ENCODE measurements around the gene CELF4.

CELF4 gene

GRCh38 chr18:37486848-37487247 lies 78.8 kb downstream of the CELF4 start:
- no peak for TF ChIP-seq CTCF (IDR thresholded peaks at IDR 0.05; ENCODE audit: low read depth, low read length, missing control alignments)
- no peak for DNase-seq (ENCODE audit: low read depth)
- no peak overlapping the region for H3K4me3 ChIP-seq (ENCODE audit: low read depth, low read length)

GRCh38 chr18:37484983-37485834 lies 80.4 kb downstream of the CELF4 start:
- no peak for DNase-seq (ENCODE audit: low read depth)
- TF ChIP-seq CTCF (IDR thresholded peaks at IDR 0.05; ENCODE audit: low read depth, low read length, missing control alignments): peak; percentile 26
- H3K4me3 ChIP-seq (ENCODE audit: low read depth, low read length): no peak overlapping the region

DNA sequence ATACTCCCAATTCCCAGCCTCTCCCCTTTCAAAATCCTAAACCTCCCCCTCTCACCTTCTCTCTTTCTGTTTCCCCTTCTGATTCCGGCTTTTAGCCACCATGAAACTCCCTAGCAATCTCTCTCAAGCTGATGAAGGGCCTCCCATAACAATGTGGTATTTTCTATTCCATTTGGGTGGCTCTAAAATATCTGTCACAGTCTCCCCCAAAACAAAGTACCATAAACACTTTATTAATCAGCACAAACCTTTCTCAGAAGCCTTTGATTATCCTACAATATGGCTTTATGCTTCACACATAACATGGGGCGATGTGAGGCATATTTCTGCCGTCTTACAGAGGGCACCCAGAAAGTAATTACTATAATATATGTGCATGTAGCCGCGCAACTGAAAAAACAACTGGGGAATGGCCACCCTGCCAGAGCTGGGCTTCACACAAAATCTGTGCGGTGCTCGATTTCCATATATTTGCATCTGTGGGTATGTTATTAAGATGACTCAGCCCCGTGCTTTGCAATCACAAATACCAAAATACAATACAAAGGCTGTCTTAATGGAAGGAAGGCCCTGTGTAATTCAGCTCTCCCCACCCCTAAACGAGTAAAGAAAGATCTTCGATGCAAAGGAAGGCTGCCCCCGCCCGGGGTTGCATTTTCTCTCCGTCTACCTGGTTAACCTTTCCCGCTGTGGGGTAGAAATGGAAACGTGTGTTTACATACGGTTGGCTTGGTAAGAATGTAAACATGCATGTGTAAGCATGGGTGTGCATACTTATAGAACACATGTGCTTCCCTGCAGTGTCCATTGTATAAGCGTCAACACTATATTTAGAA lies 81.4 kb downstream of the CELF4 start:
- DNase-seq (ENCODE audit: low read depth): no peak
- no peak for TF ChIP-seq CTCF (IDR thresholded peaks at IDR 0.05; ENCODE audit: low read depth, low read length, missing control alignments)
- H3K4me3 ChIP-seq (ENCODE audit: low read depth, low read length): no peak overlapping the region

GRCh38 chr18:37483221-37483971 lies 82.2 kb downstream of the CELF4 start:
- no peak for TF ChIP-seq CTCF (IDR thresholded peaks at IDR 0.05; ENCODE audit: low read depth, low read length, missing control alignments)
- no peak overlapping the region for H3K4me3 ChIP-seq (ENCODE audit: low read depth, low read length)
- DNase-seq (ENCODE audit: low read depth): no peak

GRCh38 chr18:37482433-37482832 lies 83.2 kb downstream of the CELF4 start:
- H3K4me3 ChIP-seq (ENCODE audit: low read depth, low read length): no peak overlapping the region
- no peak for DNase-seq (ENCODE audit: low read depth)
- TF ChIP-seq CTCF (IDR thresholded peaks at IDR 0.05; ENCODE audit: low read depth, low read length, missing control alignments): no peak

DNA sequence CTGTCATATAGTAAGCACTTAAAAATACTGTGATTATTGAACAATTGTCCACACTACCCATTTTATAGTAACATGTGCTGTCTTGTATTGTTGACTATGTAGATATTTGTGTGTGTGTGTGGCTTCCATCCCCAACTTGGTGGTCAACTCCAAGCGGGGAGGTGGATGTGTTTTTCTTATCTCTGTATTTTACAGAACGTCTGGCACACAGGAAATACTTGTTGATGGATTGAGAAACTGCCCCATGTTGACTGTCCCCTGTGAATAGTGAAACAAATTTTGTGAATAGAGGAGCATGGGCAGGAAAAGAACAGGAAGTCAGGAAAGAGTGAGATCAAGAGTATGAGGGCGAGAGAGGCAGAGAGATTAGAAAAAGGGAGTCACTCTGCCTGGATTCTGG lies 83.6 kb downstream of the CELF4 start:
- DNase-seq (ENCODE audit: low read depth): no peak

More for the DNA sequence above, 83.6 kb downstream of the CELF4 start:
- TF ChIP-seq CTCF (IDR thresholded peaks at IDR 0.05; ENCODE audit: low read depth, low read length, missing control alignments): no peak
- no peak overlapping the region for H3K4me3 ChIP-seq (ENCODE audit: low read depth, low read length)

Data from GM12864 (cell line).